HepG2 (cell line): ENCODE results near the gene EFNA3. TPM values are rescaled to one million over a fixed set of nuclear protein-coding genes. Genes with fewer than 3 reads are reported as not detected.

Experiments
- EHMT2 ChIP-seq: fragments of 200-600 bp; sonication (generic); IDR thresholded peaks from 2 replicates; pipeline ENCODE4 v1.7.0; 2017; ENCODE audit warnings: antibody characterized with exemption, low read depth, low read length, borderline replicate concordance
- FOXA3 ChIP-seq: IDR thresholded peaks from 2 replicates; pipeline ENCODE4 v1.6.1; 2016; ENCODE audit warnings: missing genetic modification reagents, missing compliant biosample characterization
- GLI4 ChIP-seq: sonication (generic); formaldehyde crosslinking; IDR thresholded peaks from 2 replicates; pipeline ENCODE4 v1.5.1; 2020; ENCODE audit warnings: missing genetic modification reagents, mild to moderate bottlenecking, moderate library complexity, borderline replicate concordance
- HOXA9 ChIP-seq: sonication (generic); formaldehyde crosslinking; IDR thresholded peaks from 2 replicates; pipeline ENCODE4 v1.8.1; 2022; ENCODE audit warnings: missing genetic modification reagents, mild to moderate bottlenecking, moderate library complexity, borderline replicate concordance
- IRF9 ChIP-seq: sonication (generic); formaldehyde crosslinking; IDR thresholded peaks from 2 replicates; pipeline ENCODE4 v1.8.0; 2022; ENCODE audit warnings: missing genetic modification reagents, mild to moderate bottlenecking, borderline replicate concordance
- MAFG ChIP-seq: sonication (generic); formaldehyde crosslinking; IDR thresholded peaks from 2 replicates; pipeline ENCODE4 v1.5.1; 2020; ENCODE audit warnings: mild to moderate bottlenecking, missing genetic modification reagents
- MLLT10 ChIP-seq: sonication (generic); formaldehyde crosslinking; IDR thresholded peaks from 2 replicates; pipeline ENCODE4 v1.4.0; 2020; ENCODE audit warnings: missing genetic modification reagents
- MTERF4 ChIP-seq: sonication (generic); formaldehyde crosslinking; IDR thresholded peaks from 2 replicates; pipeline ENCODE4 v1.8.0; 2023; ENCODE audit warnings: mild to moderate bottlenecking, missing genetic modification reagents
- NCOA1 ChIP-seq: sonication (generic); formaldehyde crosslinking; IDR thresholded peaks from 2 replicates; pipeline ENCODE4 v1.9.0; 2021; ENCODE audit warnings: missing genetic modification reagents
- NPAS2 ChIP-seq: sonication (generic); formaldehyde crosslinking; IDR thresholded peaks from 2 replicates; pipeline ENCODE4 v1.8.0; 2022; ENCODE audit warnings: mild to moderate bottlenecking, missing genetic modification reagents, borderline replicate concordance
- POLR2A ChIP-seq, 2 experiments: IDR thresholded peaks; 2 replicates each; pipeline ENCODE4 v1.6.1; 2011; ENCODE audit warnings: low read depth in 2 of 2, low read length in 2 of 2, mild to moderate bottlenecking in 1 of 2, moderate library complexity in 1 of 2; ENCODE audit not compliant: insufficient read depth in 1 of 2
- RFXAP ChIP-seq: sonication (generic); formaldehyde crosslinking; IDR thresholded peaks from 2 replicates; pipeline ENCODE4 v1.4.0; 2020; ENCODE audit warnings: missing genetic modification reagents, borderline replicate concordance
- SP1 ChIP-seq, 2 experiments: fragments of 450-650 bp in 1 of 2; sonication (generic) in 1 of 2; formaldehyde crosslinking in 1 of 2; IDR thresholded peaks; 2 replicates each; pipeline versions ENCODE4 v1.4.0 to v1.6.1; 2016 to 2020; ENCODE audit warnings: missing genetic modification reagents in 1 of 2
- SPEN ChIP-seq: sonication (generic); formaldehyde crosslinking; IDR thresholded peaks from 2 replicates; pipeline ENCODE4 v1.5.1; 2020; ENCODE audit warnings: low read depth, mild to moderate bottlenecking, missing genetic modification reagents
- TGIF2 ChIP-seq: IDR thresholded peaks from 2 replicates; pipeline ENCODE4 v1.6.1; 2016; ENCODE audit warnings: control low read depth, missing compliant biosample characterization
- XRCC5 ChIP-seq: fragments of 200-400 bp; formaldehyde crosslinking; optimal IDR thresholded peaks from 2 replicates; pipeline ENCODE3; 2017; ENCODE audit warnings: mild to moderate bottlenecking, low read length
- ZBTB38 ChIP-seq: sonication (generic); formaldehyde crosslinking; IDR thresholded peaks from 2 replicates; pipeline ENCODE4 v1.5.1; 2020; ENCODE audit warnings: mild to moderate bottlenecking, missing genetic modification reagents
- ZEB1 ChIP-seq: IDR thresholded peaks from 2 replicates; pipeline ENCODE4 v1.6.1; 2012; ENCODE audit warnings: mild to moderate bottlenecking, low read depth, inconsistent platforms; ENCODE audit not compliant: insufficient replicate concordance
- ZNF224 ChIP-seq: sonication (generic); formaldehyde crosslinking; IDR thresholded peaks from 2 replicates; pipeline ENCODE4 v1.5.0; 2020; ENCODE audit warnings: mild to moderate bottlenecking, missing genetic modification reagents
- ZNF281 ChIP-seq: sonication (generic); formaldehyde crosslinking; IDR thresholded peaks from 2 replicates; pipeline ENCODE4 v1.4.0; 2020; ENCODE audit warnings: missing genetic modification reagents, borderline replicate concordance
- ZNF335 ChIP-seq: sonication (generic); formaldehyde crosslinking; IDR thresholded peaks from 2 replicates; pipeline ENCODE4 v1.4.0; 2020; ENCODE audit warnings: missing genetic modification reagents
- ZNF558 ChIP-seq: sonication (generic); formaldehyde crosslinking; IDR thresholded peaks from 2 replicates; pipeline ENCODE4 v1.9.0; 2022; ENCODE audit warnings: mild to moderate bottlenecking, missing genetic modification reagents, borderline replicate concordance
- ZNF749 ChIP-seq: sonication (generic); formaldehyde crosslinking; IDR thresholded peaks from 2 replicates; pipeline ENCODE4 v1.8.0; 2022; ENCODE audit warnings: mild to moderate bottlenecking, missing genetic modification reagents, moderate library complexity, borderline replicate concordance
- ZUFSP ChIP-seq: sonication (generic); formaldehyde crosslinking; IDR thresholded peaks from 2 replicates; pipeline ENCODE4 v1.9.0; 2021; ENCODE audit warnings: missing genetic modification reagents, mild to moderate bottlenecking, borderline replicate concordance
- polyA plus RNA-seq, 8 experiments: library from polyadenylated mRNA; depleted of rRNA in 3 of 8; stranded (reverse) in 7 of 8; unstranded in 1 of 8; fragments of >200 nt; fragmentation: Illumina TruSeq in 4 of 8; extraction: Trizol in 4 of 8; gene quantifications; 2 replicates each; pipeline versions ENCODE4 v1.2.1 to v1.2.3, GENCODE V29; 2011 to 2016; ENCODE audit warnings: low read depth in 4 of 8, missing spikeins in 1 of 8, mixed read lengths in 1 of 8; ENCODE audit not compliant: insufficient read depth in 1 of 8
- total RNA-seq, 5 experiments: library from RNA; depleted of rRNA; stranded (reverse); fragments of >200 nt; fragmentation: Illumina TruSeq; extraction: Trizol; gene quantifications; 2 replicates each; pipeline ENCODE4 v1.2.3, GENCODE V29; 2016; ENCODE audit warnings: low read depth in 1 of 5

Gene EFNA3
- total and polyA plus RNA-seq, 2 of the 13 experiments (the other 11 are each of a cell fraction or from before 2014, with no cell fraction given) = 1.0 to 5.7 TPM

- no peak for TF ChIP-seq NPAS2 (CRISPR knock-in tag)
- TF ChIP-seq NCOA1 = no peak
- no peak for TF ChIP-seq POLR2A (IDR thresholded peaks at IDR 0.05; ENCODE audit: insufficient read depth in 1 of 2, low read depth in 2 of 2, low read length in 2 of 2)
- no peak for TF ChIP-seq RFXAP
- no peak for TF ChIP-seq ZEB1
- TF ChIP-seq ZNF749 (CRISPR knock-in tag) = no peak
- TF ChIP-seq MLLT10 = no peak
- no peak for TF ChIP-seq MTERF4
- no peak for TF ChIP-seq FOXA3
- TF ChIP-seq ZNF558 = no peak
- no peak for TF ChIP-seq ZNF224 (CRISPR knock-in tag)
- no peak for TF ChIP-seq SP1 (IDR thresholded peaks at IDR 0.05)
- peak; percentile 43; the same call in 1 of the 2 replicates for TF ChIP-seq SP1 (CRISPR knock-in tag; IDR thresholded peaks at IDR 0.05)
- no peak for TF ChIP-seq HOXA9 (CRISPR knock-in tag)
- no peak for TF ChIP-seq ZUFSP (CRISPR knock-in tag)
- no peak for TF ChIP-seq ZNF335 (CRISPR knock-in tag)
- TF ChIP-seq EHMT2 = no peak
- TF ChIP-seq MAFG (CRISPR knock-in tag) = no peak
- TF ChIP-seq GLI4 (CRISPR knock-in tag) = no peak
- TF ChIP-seq IRF9 (CRISPR knock-in tag) = peak; percentile 71; the same call in 1 of the 2 replicates
- peak; percentile 31; the same call in 1 of the 2 replicates for TF ChIP-seq ZBTB38
- no peak for TF ChIP-seq TGIF2 (CRISPR knock-in tag)
- TF ChIP-seq SPEN (CRISPR knock-in tag) = 0 out of 2 replicates have a peak, but pooled peaks have one; percentile 36
- no peak for TF ChIP-seq XRCC5
- no peak for TF ChIP-seq ZNF281
Observed at GRCh38 chr1:155078469-155079209, at the start of gene EFNA3 (continued).
